Measurements from ENCODE around the gene ERCC2.

Gene ERCC2

DNA sequence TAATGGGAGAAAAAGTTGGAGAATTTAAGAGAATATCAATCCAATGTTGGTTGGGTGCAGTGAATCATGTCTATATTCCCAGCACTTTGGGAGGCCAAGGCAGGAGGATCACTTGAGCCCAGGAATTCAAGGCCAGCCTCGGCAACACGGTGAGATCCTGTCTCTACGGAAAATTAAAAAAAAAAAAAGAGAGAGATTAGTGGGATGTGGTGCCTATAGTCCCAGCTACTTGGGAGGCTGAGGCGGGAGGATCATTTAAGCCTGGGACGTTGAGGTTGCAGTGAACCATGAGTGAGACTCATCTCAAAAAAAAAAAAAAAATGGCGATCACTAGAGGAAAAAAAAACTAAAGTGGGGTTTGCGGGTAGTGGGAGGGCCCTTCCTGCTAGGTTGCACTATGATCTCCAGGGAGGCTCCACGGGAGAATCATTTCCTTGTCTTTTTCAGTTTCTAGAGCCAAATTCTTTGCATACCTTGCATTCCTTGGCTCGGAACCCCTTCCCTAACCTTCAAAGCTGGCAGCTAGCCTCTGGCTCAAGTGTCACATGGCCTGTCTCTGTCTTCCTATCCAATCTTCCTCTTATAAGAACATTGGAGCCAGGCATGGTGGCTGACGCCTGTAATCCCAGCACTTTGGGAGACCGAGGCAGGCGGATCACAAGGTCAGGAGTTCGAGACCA is 5.8 kb upstream of the ERCC2 start:
- no peak overlapping the region for H3K4me3 ChIP-seq (ENCODE audit: low read depth, low read length)
- TF ChIP-seq, protein P1, sequence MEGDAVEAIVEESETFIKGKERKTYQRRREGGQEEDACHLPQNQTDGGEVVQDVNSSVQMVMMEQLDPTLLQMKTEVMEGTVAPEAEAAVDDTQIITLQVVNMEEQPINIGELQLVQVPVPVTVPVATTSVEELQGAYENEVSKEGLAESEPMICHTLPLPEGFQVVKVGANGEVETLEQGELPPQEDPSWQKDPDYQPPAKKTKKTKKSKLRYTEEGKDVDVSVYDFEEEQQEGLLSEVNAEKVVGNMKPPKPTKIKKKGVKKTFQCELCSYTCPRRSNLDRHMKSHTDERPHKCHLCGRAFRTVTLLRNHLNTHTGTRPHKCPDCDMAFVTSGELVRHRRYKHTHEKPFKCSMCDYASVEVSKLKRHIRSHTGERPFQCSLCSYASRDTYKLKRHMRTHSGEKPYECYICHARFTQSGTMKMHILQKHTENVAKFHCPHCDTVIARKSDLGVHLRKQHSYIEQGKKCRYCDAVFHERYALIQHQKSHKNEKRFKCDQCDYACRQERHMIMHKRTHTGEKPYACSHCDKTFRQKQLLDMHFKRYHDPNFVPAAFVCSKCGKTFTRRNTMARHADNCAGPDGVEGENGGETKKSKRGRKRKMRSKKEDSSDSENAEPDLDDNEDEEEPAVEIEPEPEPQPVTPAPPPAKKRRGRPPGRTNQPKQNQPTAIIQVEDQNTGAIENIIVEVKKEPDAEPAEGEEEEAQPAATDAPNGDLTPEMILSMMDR (IDR thresholded peaks at IDR 0.05; ENCODE audit: borderline replicate concordance, insufficient read depth, low read depth, low read length) = no peak

DNA sequence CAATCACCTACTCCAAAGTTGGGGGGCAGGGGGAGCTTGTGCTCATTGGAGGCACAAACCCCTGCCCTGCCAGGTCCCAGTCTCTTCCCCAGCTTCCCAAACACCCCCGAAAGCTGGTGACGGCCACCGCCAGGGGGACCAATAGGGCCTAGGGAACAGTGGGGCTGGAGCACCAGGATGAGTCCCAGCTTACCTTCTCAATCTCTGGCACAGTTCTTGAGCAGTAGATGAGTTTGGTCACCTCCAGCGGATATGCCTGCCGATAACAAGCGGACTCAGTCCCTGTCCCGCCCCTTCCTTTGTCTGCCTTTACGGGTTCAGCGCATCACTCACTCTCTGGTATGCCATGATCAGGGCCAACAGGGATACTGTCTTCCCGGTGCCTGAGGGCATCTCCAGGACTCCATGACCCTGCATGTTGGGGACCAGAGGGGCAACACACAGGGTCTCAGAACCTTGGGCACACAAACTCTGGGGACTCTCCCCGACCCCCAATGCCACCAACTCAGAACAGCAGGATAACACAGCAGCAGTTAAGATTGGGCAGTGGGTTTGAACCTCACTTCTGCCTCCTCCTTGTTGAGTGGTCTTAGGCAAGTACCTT is 1.5 kb downstream of the ERCC2 start:
- H3K4me3 ChIP-seq (ENCODE audit: low read depth, low read length) = no peak overlapping the region
- TF ChIP-seq, protein P1 (IDR thresholded peaks at IDR 0.05; ENCODE audit: borderline replicate concordance, insufficient read depth, low read depth, low read length) = no peak

DNA sequence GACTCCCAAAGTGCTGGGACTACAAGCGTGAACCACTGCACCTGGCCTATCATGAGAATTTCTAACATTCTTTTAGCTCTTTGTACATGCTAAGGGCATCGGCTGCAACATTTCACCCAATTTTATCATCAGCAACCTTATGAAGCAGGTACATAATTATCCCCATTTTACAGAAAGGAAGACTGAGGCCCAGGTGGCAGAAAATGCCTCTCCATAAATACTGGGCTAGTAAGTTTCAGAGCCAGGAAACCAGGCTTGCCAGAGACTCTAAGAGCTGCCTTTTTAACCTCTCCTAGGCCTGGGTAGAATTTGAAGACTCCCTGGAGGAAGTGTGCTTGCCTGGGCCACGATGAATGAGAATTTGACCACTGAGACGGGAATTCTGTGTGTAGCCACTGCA is 2.2 kb downstream of the ERCC2 start:
- no peak overlapping the region for H3K4me3 ChIP-seq (ENCODE audit: low read depth, low read length)
- TF ChIP-seq, protein P1 (IDR thresholded peaks at IDR 0.05; ENCODE audit: borderline replicate concordance, insufficient read depth, low read depth, low read length) = no peak

DNA sequence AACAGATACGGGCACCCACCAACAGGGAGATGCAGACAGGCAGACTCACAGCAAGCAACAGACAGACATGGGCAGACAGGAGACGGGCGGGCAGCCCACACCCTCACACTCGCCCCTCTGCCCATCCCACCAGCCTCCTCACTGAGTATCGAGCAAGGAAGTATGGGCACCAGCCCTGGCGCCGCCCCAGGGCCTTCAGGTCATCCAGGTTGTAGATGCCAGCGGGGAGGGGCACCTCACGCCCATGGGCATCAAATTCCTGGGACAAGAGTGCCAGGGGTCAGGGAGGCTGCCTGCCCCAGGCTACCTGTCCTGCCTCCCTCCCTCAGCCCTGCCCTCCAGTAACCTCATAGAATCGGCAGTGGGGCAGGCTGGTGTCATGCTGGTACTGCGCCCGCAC is 5.7 kb downstream of the ERCC2 start:
- TF ChIP-seq, protein P1 (IDR thresholded peaks at IDR 0.05; ENCODE audit: borderline replicate concordance, insufficient read depth, low read depth, low read length) = no peak
- H3K4me3 ChIP-seq (ENCODE audit: low read depth, low read length) = no peak overlapping the region

DNA sequence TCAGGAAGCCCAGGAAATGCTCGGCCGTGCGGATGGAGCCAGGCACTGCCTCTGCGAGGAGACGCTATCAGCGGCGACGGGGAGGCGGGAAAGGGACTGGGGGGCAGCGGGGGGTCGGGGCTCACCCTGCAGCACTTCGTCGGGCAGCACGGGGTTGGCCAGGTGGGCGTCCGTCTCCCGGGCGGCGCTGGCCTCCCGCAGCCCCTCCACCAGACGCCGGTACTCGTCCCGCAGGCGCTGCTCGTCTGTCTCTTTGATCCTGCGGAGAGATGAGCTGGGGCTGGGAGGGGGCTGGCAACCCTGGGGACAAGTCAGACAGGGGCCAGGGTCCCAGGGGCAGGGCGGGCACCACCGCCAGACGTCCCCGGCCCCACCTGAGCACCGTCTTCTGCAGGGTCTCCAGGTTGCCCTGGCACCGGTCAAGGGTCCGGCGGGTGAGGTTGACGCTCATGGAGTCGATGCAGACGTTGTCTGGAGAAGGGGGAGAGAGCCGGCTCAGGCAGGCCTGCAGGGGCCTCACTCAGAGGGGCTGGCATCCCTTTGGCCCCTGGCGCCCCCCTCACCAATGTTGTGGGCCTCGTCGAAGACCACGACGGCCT is 6.4 kb downstream of the ERCC2 start:
- TF ChIP-seq, protein P1 (IDR thresholded peaks at IDR 0.05; ENCODE audit: borderline replicate concordance, insufficient read depth, low read depth, low read length) = no peak
- no peak overlapping the region for H3K4me3 ChIP-seq (ENCODE audit: low read depth, low read length)

DNA sequence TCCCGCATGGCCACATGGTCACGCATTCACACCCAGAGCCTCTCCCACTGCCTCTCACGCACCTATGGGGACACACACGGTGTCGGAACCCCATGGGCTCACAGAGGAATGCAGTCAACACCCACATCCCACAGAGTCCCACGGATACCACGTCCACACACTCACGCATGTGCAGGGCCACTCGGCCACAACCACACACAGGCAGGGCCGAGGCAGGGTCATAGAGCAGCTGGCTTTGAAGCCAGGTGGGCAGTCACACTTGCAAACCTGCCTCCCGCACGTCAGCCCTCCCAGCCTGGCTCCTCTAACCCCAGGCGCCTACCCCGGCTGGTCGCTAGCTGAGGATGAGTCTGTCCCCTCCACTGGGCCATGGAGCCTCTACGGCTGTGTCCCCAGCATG is 8.1 kb downstream of the ERCC2 start:
- TF ChIP-seq, protein P1 (IDR thresholded peaks at IDR 0.05; ENCODE audit: borderline replicate concordance, insufficient read depth, low read depth, low read length) = no peak
- no peak overlapping the region for H3K4me3 ChIP-seq (ENCODE audit: low read depth, low read length)

DNA sequence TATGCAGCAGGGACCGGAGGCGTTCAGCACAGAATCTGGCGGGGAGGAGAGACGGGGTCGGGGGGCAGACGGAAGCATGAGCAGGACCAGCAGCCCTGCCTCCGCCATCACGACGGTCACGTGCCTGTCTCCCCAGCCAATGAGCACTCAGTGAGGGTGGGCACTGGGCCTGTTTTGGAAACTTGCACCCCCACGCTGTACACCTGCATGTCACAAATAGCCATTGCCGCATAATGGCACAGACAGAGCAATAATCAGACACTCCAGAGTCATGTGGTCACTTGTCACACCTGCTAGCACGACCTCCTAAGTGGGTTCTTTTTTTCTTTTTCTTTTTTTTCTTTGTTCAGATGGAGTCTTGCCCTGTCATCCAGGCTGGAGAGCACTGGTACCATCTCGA is 8.8 kb downstream of the ERCC2 start:
- H3K4me3 ChIP-seq (ENCODE audit: low read depth, low read length) = no peak overlapping the region

More for the DNA sequence above, 8.8 kb downstream of the ERCC2 start:
- TF ChIP-seq, protein P1 (IDR thresholded peaks at IDR 0.05; ENCODE audit: borderline replicate concordance, insufficient read depth, low read depth, low read length) = no peak
